ENCODE data around the gene NUP155. TPM values are rescaled to one million over a fixed set of nuclear protein-coding genes. Genes with fewer than 3 reads are reported as not detected.
"Not testable (repeated sequence)": the region's sequence is repeated elsewhere in the genome, so short reads cannot be mapped to it uniquely, and the experiment has no call there.

Gene NUP155
- polyA plus RNA-seq (2013, experiment 1 of 2): 7.6 TPM
- polyA plus RNA-seq (2013, experiment 2 of 2): 7.8 TPM

DNA sequence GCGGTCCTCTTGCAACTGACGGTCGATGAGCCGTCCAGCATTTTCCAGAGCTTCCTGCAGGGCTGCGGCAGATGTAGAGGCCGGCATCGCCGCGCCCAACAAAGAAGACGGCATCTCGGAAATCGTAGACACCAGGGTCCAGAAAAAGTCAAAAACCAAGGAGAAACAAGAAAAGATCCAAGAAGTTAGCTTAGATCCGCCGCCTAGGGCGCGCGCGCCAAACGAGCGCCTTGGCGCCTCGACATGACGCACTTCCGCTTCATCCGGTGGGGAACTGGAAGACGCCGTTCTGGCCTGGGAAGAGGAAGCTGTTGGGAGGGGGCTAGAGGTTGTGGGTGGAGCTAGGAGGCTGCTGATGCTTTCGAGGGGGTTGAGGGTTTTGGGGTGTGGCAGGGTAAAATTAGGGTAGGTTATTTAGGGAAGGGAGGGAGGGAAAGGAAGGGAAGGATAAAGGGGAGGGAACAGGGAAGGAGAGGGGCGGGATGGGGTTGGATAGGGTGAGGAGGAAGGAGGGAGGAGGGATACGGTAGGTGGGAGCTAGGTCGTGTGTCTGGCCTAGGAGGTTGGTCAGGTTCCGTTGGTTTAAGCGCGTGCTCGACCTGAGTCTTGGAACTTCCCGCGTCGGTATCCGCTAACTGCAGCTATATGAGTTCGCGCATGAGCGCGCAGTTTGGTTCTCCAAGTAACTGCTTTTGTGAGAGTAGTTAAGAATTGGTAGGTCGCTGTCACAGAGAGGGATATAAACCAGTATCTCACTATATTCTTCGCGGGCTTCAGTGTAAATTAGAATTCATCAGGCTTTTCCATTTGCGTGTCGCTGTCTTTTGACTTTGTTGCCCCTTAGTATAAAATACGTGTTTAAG, at the start of gene NUP155:
Gene NUP155, minus strand, starts transcription at position 243 of the 863 bp plus-strand sequence. Its CDS starts 129 bp downstream, at position 114.
- peak within 1 kb of the TSS; percentile 56 for H4K91ac ChIP-seq (ENCODE audit: low read length)
- peak within 1 kb of the TSS; percentile 77 to 90 for H3K4me3 ChIP-seq (ENCODE audit: insufficient read depth in 1 of 2, low read depth in 1 of 2, low read length in 2 of 2)
- peak within 1 kb of the TSS; percentile 6 for H2BK15ac ChIP-seq (ENCODE audit: low read depth, poor library complexity, severe bottlenecking)
- H3K23ac ChIP-seq (ENCODE audit: low read length in 2 of 2): no peak within 1 kb of the TSS
- 2% methylated on average over 49 of the region's 49 CpGs for WGBS
- H3K9me3 ChIP-seq (ENCODE audit: control insufficient read depth, low read length): no peaks in the 10 kb centered on the region
- no peak within 1 kb of the TSS for H3K14ac ChIP-seq (ENCODE audit: low read length in 2 of 2)
- H3K27ac ChIP-seq (ENCODE audit: low read length, poor library complexity, severe bottlenecking): peak within 1 kb of the TSS; percentile 70
- H3K4me2 ChIP-seq (ENCODE audit: low read length, poor library complexity, severe bottlenecking): peak within 1 kb of the TSS; percentile 79
- no peak within 1 kb of the TSS for H2BK5ac ChIP-seq (ENCODE audit: low read depth, low read length, poor library complexity, severe bottlenecking)
- peak within 1 kb of the TSS; percentile 80 for H2AFZ ChIP-seq (ENCODE audit: low read depth, low read length)
- H3K18ac ChIP-seq (ENCODE audit: low read depth in 1 of 2, low read length in 2 of 2): peak within 1 kb of the TSS; percentile 24 to 67
- H3K36me3 ChIP-seq (ENCODE audit: control insufficient read depth in 1 of 2, insufficient read depth in 2 of 2, low read depth in 1 of 2, low read length in 2 of 2): no peaks in the 10 kb centered on the region
- no peak within 1 kb of the TSS for H2BK12ac ChIP-seq (ENCODE audit: low read length in 2 of 2)
- peak; percentile 95 for DNase-seq
- no peaks in the 10 kb centered on the region for H3K27me3 ChIP-seq (ENCODE audit: control insufficient read depth in 1 of 2, insufficient read depth in 1 of 2, low read length in 2 of 2)
- no peak within 1 kb of the TSS for H2AK5ac ChIP-seq (ENCODE audit: low read length, severe bottlenecking)
- no peak within 1 kb of the TSS for H2BK120ac ChIP-seq (ENCODE audit: low read depth, low read length)
- peak within 1 kb of the TSS; percentile 92 for H4K8ac ChIP-seq (ENCODE audit: low read length)
- H3K4me1 ChIP-seq (ENCODE audit: control insufficient read depth, insufficient read depth, low read depth, low read length): peaks cover 6% of the 10 kb centered on the region
- H3K79me1 ChIP-seq (replicated peaks; ENCODE audit: low read length, poor library complexity, severe bottlenecking): no peaks in the 10 kb centered on the region
- peak within 1 kb of the TSS; percentile 91 for H3K9ac ChIP-seq (ENCODE audit: low read length)
- H3K4ac ChIP-seq (ENCODE audit: low read depth in 1 of 2, low read length in 2 of 2): peak within 1 kb of the TSS in 1 of 2 experiments; percentile 56

- WGBS: 95% methylated on average over 9 of the region's 9 CpGs
- Histone ChIP-seq H2AFZ (ENCODE audit: low read depth, low read length) (no peak overlapping the region), H3K4me1 (ENCODE audit: control insufficient read depth, insufficient read depth, low read depth, low read length) (no peaks in the 10 kb centered on the region), H3K4me3 (ENCODE audit: insufficient read depth in 1 of 2, low read depth in 1 of 2, low read length in 2 of 2) (no peak overlapping the region), H4K91ac (ENCODE audit: low read length) (no peak overlapping the region), H3K18ac (ENCODE audit: low read depth in 1 of 2, low read length in 2 of 2) (no peak overlapping the region), H2AK5ac (ENCODE audit: low read length, severe bottlenecking) (no peak overlapping the region), H3K23ac (ENCODE audit: low read length in 2 of 2) (no peak overlapping the region), H3K9me3 (ENCODE audit: control insufficient read depth, low read length) (no peaks in the 10 kb centered on the region), H3K79me1 (replicated peaks; ENCODE audit: low read length, poor library complexity, severe bottlenecking) (peaks cover 3% of the 10 kb centered on the region), H4K8ac (ENCODE audit: low read length) (no peak overlapping the region), H3K36me3 (ENCODE audit: control insufficient read depth in 1 of 2, insufficient read depth in 2 of 2, low read depth in 1 of 2, low read length in 2 of 2) (peaks cover 9 to 30% of the 10 kb centered on the region in 2 experiments), H3K27ac (ENCODE audit: low read length, poor library complexity, severe bottlenecking) (no peak overlapping the region), H2BK120ac (ENCODE audit: low read depth, low read length) (no peak overlapping the region), H3K4ac (ENCODE audit: low read depth in 1 of 2, low read length in 2 of 2) (no peak overlapping the region), H3K9ac (ENCODE audit: low read length) (no peak overlapping the region), H2BK15ac (ENCODE audit: low read depth, poor library complexity, severe bottlenecking) (no peak overlapping the region), H3K4me2 (ENCODE audit: low read length, poor library complexity, severe bottlenecking) (no peak overlapping the region), H2BK12ac (ENCODE audit: low read length in 2 of 2) (no peak overlapping the region), H3K14ac (ENCODE audit: low read length in 2 of 2) (no peak overlapping the region), H2BK5ac (ENCODE audit: low read depth, low read length, poor library complexity, severe bottlenecking) (no peak overlapping the region), H3K27me3 (ENCODE audit: control insufficient read depth in 1 of 2, insufficient read depth in 1 of 2, low read length in 2 of 2) (no peaks in the 10 kb centered on the region)
- DNase-seq: no peak
Observed at GRCh38 chr5:37417347-37417746, 46.4 kb upstream of the NUP155 start.

GRCh38 chr5:37415456-37415855, 44.5 kb upstream of the NUP155 start:
- H3K27me3 ChIP-seq (ENCODE audit: control insufficient read depth in 1 of 2, insufficient read depth in 1 of 2, low read length in 2 of 2); H4K8ac ChIP-seq (ENCODE audit: low read length); H3K4me3 ChIP-seq (ENCODE audit: insufficient read depth in 1 of 2, low read depth in 1 of 2, low read length in 2 of 2); H2BK15ac ChIP-seq (ENCODE audit: low read depth, poor library complexity, severe bottlenecking); H3K79me1 ChIP-seq (replicated peaks; ENCODE audit: low read length, poor library complexity, severe bottlenecking); H3K4me2 ChIP-seq (ENCODE audit: low read length, poor library complexity, severe bottlenecking); H3K27ac ChIP-seq (ENCODE audit: low read length, poor library complexity, severe bottlenecking); H3K9ac ChIP-seq (ENCODE audit: low read length); DNase-seq; H4K91ac ChIP-seq (ENCODE audit: low read length); H3K4me1 ChIP-seq (ENCODE audit: control insufficient read depth, insufficient read depth, low read depth, low read length); H3K14ac ChIP-seq (ENCODE audit: low read length in 2 of 2); H2AFZ ChIP-seq (ENCODE audit: low read depth, low read length); H2BK12ac ChIP-seq (ENCODE audit: low read length in 2 of 2); H2AK5ac ChIP-seq (ENCODE audit: low read length, severe bottlenecking); H2BK120ac ChIP-seq (ENCODE audit: low read depth, low read length); H3K23ac ChIP-seq (ENCODE audit: low read length in 2 of 2); H3K9me3 ChIP-seq (ENCODE audit: control insufficient read depth, low read length); H3K18ac ChIP-seq (ENCODE audit: low read depth in 1 of 2, low read length in 2 of 2); H2BK5ac ChIP-seq (ENCODE audit: low read depth, low read length, poor library complexity, severe bottlenecking); H3K4ac ChIP-seq (ENCODE audit: low read depth in 1 of 2, low read length in 2 of 2): not testable (repeated sequence)
- WGBS: no CpG with 5 or more reads among the region's 33 CpGs
- H3K36me3 ChIP-seq (ENCODE audit: control insufficient read depth in 1 of 2, insufficient read depth in 2 of 2, low read depth in 1 of 2, low read length in 2 of 2): peaks cover 9 to 24% of the 10 kb centered on the region in 2 experiments

GRCh38 chr5:37412515-37412914, 41.6 kb upstream of the NUP155 start:
- Histone ChIP-seq H2AFZ (ENCODE audit: low read depth, low read length) (no peak overlapping the region), H3K79me1 (replicated peaks; ENCODE audit: low read length, poor library complexity, severe bottlenecking) (no peaks in the 10 kb centered on the region), H3K9ac (ENCODE audit: low read length) (no peak overlapping the region), H4K91ac (ENCODE audit: low read length) (no peak overlapping the region), H2BK120ac (ENCODE audit: low read depth, low read length) (no peak overlapping the region), H3K14ac (ENCODE audit: low read length in 2 of 2) (no peak overlapping the region), H3K23ac (ENCODE audit: low read length in 2 of 2) (no peak overlapping the region), H3K27ac (ENCODE audit: low read length, poor library complexity, severe bottlenecking) (no peak overlapping the region), H2BK12ac (ENCODE audit: low read length in 2 of 2) (no peak overlapping the region), H3K9me3 (ENCODE audit: control insufficient read depth, low read length) (no peaks in the 10 kb centered on the region), H2BK5ac (ENCODE audit: low read depth, low read length, poor library complexity, severe bottlenecking) (no peak overlapping the region), H3K4me3 (ENCODE audit: insufficient read depth in 1 of 2, low read depth in 1 of 2, low read length in 2 of 2) (no peak overlapping the region), H3K4me1 (ENCODE audit: control insufficient read depth, insufficient read depth, low read depth, low read length) (no peaks in the 10 kb centered on the region), H4K8ac (ENCODE audit: low read length) (no peak overlapping the region), H3K36me3 (ENCODE audit: control insufficient read depth in 1 of 2, insufficient read depth in 2 of 2, low read depth in 1 of 2, low read length in 2 of 2) (peaks cover 10 to 34% of the 10 kb centered on the region in 2 experiments), H3K27me3 (ENCODE audit: control insufficient read depth in 1 of 2, insufficient read depth in 1 of 2, low read length in 2 of 2) (no peaks in the 10 kb centered on the region), H3K18ac (ENCODE audit: low read depth in 1 of 2, low read length in 2 of 2) (no peak overlapping the region), H2AK5ac (ENCODE audit: low read length, severe bottlenecking) (no peak overlapping the region), H2BK15ac (ENCODE audit: low read depth, poor library complexity, severe bottlenecking) (no peak overlapping the region), H3K4ac (ENCODE audit: low read depth in 1 of 2, low read length in 2 of 2) (no peak overlapping the region), H3K4me2 (ENCODE audit: low read length, poor library complexity, severe bottlenecking) (no peak overlapping the region)
- DNase-seq: no peak
- WGBS: 94% methylated on average over 2 of the region's 3 CpGs

Data from mesenchymal stem cell (in vitro differentiated cells and primary cell).